ENCODE measurements around the gene PEX7.
"Not testable (repeated sequence)": the region's sequence is repeated elsewhere in the genome, so short reads cannot be mapped to it uniquely, and the experiment has no call there.

Gene PEX7

GRCh38 chr6:136918706-136919105, 96.3 kb downstream of the PEX7 start:
- no peak for DNase-seq

GRCh38 chr6:136920216-136920615, 97.8 kb downstream of the PEX7 start:
- no peak for DNase-seq

GRCh38 chr6:136920671-136921380, 98.4 kb downstream of the PEX7 start:
- no peak for DNase-seq

- DNase-seq, result no peak
Measured at GRCh38 chr6:136921381-136921935, 99.1 kb downstream of the PEX7 start.

- no peak for DNase-seq
Measured at GRCh38 chr6:136921936-136922684, 99.7 kb downstream of the PEX7 start, which contains the start of gene SLC35D3. Gene SLC35D3, plus strand, starts transcription at chr6:136922301. Its CDS starts 128 bp downstream, at chr6:136922429.

- DNase-seq, result no peak
Measured at GRCh38 chr6:136922685-136923006, 100.3 kb downstream of the PEX7 start.

- no peak for DNase-seq
Measured at GRCh38 chr6:136923116-136923953, 100.9 kb downstream of the PEX7 start.

- DNase-seq, result no peak
Measured at GRCh38 chr6:136923954-136924673, 101.7 kb downstream of the PEX7 start.

- no peak for DNase-seq
Measured at GRCh38 chr6:136926383-136926782, 104.0 kb downstream of the PEX7 start.

GRCh38 chr6:136927292-136927691, 104.9 kb downstream of the PEX7 start:
- DNase-seq, result no peak

GRCh38 chr6:136930528-136930927, 108.1 kb downstream of the PEX7 start:
- DNase-seq, result no peak

GRCh38 chr6:136932599-136932998, 110.2 kb downstream of the PEX7 start:
- DNase-seq, result no peak

- no peak for DNase-seq
Measured at GRCh38 chr6:136945072-136945471, 122.7 kb downstream of the PEX7 start.

GRCh38 chr6:136945711-136946121, 123.3 kb downstream of the PEX7 start:
- no peak for DNase-seq

- no peak for DNase-seq
Measured at GRCh38 chr6:136947037-136947436, 124.6 kb downstream of the PEX7 start.

- not testable (repeated sequence) for DNase-seq
Measured at GRCh38 chr6:136949957-136950356, 127.6 kb downstream of the PEX7 start.

- no peak for DNase-seq
Measured at GRCh38 chr6:136950436-136951126, 128.2 kb downstream of the PEX7 start.

- no peak for DNase-seq
Measured at GRCh38 chr6:136952714-136953260, 130.4 kb downstream of the PEX7 start.

- no peak for DNase-seq
Measured at GRCh38 chr6:136955123-136955522, 132.7 kb downstream of the PEX7 start.

- DNase-seq, result no peak
Measured at GRCh38 chr6:136956590-136957544, 134.5 kb downstream of the PEX7 start.

Measured in activated T-cell treated with anti-CD3 and anti-CD28 coated beads for 4 hours (primary cell).